HL-60 (cell line): Measurements from ENCODE around the gene PKD1L1.

Experiments used
- POLR2AphosphoS5 ChIP-seq: IDR thresholded peaks from 2 replicates; pipeline ENCODE4 v1.6.1; 2012; ENCODE audit warnings: low read depth
- REST ChIP-seq: IDR thresholded peaks from 2 replicates; pipeline ENCODE4 v1.6.1; 2012; ENCODE audit warnings: low read depth; ENCODE audit not compliant: insufficient replicate concordance

DNA sequence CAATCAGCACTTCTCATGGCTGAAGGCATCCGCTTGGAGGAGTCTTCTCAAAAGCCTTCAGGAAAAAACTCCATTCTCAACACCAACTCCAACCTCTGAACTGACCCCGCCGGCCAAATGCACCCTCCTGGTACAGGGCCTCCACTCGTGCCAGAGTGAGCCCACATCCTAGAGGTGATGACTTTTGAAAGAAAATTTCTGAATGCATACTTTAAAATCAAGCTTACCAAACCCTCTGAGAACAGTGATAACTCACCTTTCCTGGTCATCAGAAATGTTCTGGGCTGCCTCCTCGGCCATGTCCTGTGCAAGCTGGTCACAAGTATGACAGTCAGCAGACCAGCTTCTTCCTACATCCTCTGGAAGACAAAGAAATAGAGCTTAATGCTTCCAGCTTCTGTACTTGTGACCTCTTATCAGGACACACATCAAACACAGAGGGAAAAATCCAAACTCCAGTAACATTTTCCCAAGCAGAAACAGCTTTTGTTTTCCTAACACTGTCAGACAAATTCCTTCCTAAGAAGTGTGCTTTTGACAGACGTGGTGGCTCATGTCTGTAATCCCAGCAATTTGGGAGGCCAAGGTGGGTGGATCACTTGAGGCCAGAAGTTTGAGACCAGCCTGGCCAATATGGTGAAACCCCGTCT is at the start of gene PKD1L1:
- TF ChIP-seq REST, result no peak
- no peak for TF ChIP-seq POLR2AphosphoS5
